DMS53 (cell line): ENCODE results near the gene TSHZ2.
"Not testable (repeated sequence)": the region's sequence is repeated elsewhere in the genome, so short reads cannot be mapped to it uniquely, and the experiment has no call there.

ENCODE experiments used
- DNase-seq: peaks from one replicate; lab custom pipeline; 2025; lab: John Stamatoyannopoulos, UW

TSHZ2 gene

DNA sequence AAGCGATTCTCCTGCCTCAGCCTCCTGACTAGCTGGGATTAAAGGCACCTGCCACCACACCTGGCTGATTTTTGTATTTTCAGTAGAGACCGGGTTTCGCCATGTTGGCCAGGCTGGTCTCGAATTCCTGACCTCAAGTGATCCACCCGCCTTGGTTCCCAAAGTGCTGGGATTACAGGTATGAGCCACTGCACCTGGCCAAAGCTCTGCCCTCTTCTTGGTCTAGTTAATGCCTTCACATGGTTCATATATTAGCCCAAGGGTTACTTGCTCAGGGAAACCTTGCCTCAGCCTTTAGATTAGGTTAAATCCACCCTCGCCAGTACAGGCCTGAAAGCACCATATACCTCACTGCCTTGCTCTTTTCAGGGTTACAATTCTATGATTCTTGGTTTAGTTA is 26.1 kb downstream of the TSHZ2 start:
- no peak for DNase-seq

DNA sequence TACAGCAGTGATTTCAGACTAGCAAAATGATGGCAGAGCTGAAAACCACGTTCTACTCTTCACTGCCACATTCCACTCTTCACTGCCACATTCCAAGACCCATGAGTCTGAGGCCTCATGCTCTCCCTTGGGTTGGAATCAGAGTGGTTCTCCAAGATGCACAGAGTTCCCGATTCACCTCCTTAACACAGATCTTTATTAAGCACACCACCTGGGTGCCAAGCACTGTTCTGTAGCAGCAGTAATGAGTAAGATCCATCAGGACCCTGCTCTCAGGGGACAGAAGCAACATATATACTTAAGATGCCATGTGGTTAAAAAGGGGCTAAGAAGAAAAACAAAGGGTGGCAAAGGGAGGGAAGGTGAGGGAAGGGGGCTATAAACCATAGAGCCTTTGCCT is 26.9 kb downstream of the TSHZ2 start:
- no peak for DNase-seq

DNA sequence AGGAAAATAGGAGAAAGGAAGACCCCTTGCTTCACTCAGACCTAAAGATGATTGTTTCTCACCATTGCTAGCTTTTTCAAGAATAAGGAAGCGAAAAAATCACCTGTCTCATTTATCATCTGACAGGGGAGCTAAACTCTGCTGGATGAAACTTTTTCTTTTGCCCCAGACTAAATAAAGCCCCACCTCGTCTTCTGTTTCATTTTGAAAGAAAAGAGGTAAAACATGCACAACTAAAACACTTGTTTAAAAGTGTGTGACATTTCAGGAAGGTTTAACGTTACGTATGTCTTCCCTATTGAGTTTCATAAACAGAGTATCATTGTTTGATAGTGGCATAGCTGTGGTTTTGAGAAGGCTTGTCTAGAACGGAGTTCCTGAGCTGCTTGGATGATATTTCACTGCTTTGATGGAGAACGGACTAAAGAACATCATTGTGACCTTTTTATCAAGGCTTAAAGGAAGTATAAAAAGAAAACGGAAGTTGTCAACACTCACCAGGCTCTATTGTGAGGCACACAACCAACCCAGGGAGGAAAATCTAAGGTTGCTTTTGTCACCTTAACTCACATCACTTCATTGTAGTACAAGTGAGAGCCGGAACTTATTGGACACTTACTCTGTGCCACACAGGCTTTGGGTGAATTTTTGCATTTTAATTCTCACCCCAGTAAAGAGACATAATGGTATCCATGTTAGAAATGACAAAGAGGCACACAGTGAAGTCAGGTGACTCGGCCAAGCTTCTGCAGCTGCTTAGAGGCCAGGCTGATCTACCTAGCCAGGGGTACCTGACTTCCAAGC is 29.5 kb downstream of the TSHZ2 start:
- no peak for DNase-seq

DNA sequence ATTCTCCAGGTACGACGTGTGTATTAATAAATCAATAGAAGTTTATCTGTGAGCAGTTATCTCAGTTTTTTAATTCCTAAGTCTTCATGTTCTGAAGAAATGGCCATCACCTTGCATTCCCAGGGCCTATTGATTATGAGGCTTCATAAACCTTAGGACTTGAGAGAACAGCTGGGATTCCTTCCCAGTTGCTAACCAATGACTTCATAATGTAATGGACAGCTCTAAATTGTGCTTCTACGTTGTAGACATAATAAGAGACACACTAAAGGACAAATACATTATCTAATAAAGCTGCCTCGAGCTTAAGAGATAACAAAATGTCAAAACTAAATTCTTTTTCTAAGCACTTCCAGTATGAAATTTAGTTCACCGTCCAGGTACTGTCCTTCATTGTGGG is 30.6 kb downstream of the TSHZ2 start:
- no peak for DNase-seq

DNA sequence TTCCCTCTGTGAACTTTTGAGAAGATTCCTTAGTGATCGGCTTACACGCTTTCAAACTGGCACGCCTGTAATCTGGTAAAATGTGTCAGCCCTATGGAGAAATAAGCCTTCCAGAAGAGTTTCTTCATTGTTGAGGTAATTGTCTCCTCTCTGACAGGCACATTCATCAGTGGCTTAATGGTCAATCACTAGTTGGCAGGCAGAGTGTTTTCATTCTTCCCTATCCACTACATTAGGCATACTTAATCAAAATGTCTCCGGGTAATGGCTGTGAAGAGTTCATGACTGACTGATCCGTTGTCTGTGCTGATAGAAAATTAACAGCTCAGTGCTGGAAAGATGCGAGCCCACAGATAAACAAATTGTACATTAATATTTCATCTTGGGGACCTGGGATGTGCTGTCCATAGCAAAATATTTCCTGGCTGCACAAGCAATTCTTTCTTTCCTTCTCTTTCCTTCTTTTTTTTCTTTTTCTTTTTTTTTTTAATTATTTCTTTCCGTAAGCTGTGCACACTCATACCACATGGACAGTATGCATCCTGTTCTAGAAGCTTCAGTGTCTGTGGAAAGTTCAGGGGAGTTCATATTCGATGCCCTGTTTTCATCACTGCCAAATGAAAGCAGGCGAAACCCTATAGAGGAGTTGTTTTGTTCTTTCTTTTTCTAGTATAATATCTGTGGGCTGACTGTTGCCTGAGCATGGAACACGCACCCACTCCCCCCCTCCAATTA is 31.4 kb downstream of the TSHZ2 start:
- DNase-seq = no peak

DNA sequence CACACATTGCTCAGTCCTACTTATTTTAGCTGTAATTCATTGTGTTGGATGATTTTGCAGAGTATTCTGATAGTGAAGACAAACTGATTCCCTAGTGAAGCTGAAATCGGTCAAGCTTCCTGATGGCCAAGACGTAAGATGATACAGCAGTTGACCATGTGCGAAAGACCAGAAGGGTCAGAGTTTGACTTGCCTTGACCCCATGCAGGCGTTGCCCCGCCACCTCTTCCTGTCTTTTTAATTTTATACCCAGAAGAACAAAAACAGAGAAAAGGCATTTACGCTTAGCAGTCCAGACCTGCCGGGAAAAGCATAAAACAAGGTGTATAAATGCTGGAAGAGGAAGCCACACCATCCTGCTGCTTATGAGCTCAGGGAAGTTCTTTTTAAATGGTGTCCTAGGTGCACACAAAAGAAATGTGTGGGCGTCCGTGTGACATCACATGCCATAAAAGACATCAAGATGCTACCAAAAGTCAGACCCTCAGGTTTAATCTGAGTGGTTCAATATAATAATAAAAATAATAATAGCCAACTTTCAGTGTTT is 32.2 kb downstream of the TSHZ2 start:
- no peak for DNase-seq

DNA sequence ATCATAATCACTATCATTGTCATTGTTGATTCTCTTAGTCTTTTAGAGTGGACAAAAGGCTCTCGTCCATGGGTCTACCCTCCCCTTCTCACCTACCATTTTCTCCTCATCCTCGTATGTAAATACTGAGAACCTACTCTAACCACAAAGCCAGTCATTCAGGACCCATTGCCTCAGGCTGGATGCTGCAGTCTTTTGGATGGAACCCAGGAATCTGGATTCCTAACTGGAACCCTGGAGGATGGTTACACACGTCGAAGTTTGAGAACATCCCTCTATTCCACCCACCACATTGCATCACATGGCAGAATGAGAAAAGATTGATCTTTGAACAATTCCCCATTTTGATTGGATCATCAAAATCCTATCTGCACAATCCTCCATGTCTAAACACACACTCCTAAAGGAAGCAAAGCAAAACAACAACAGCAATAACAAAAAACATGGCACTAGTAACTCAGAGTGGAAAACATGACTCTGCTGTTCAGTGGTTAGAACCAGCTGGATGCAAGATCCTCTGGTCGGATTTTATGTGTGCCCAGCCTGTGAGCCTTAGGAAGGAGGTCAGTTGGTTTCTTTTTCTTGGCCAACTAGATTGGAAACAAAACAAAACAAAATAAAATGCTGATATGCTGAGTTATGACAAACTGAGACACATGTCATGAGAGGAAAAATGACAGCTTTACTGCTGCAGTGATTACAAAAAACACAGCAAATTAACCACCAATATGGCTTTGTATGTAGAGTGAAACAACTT is 38.0 kb downstream of the TSHZ2 start:
- DNase-seq = no peak

DNA sequence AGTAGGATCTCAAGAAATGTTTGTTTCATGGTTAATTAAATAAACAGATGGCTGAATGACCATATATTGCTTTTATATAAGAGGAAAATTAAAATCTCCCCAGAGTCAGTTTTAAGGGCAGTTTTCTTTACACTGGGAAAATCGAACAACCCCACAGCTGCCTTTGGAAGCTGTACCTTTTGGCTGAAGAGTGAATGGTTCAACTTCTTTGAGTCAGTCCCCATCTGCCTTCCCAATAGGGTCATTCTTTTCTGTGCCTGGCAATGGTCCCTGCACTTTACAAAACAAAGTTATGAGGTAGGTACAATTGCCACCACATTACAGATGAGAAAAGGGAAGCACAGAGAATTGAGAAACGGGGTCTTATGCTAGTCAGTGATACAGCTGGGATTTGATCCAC is 39.5 kb downstream of the TSHZ2 start:
- no peak for DNase-seq

DNA sequence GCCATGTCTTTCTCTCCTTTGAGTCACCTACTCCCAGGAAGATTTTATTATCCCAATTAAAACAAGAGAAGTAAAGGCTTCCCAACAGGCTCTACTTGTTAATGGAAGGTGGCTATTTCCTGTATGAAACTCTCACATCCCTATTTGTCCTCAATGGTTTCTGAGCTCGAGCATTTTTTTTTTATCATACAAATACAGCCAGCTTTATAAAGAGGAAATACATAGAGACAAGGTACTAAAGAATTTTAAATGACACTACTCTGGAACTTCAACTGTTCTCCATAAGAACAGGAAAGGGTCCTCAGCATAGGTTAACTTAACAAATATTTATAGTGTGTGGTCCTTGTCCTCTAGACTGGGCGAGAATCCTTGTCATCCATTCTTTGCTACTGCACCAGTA is 41.0 kb downstream of the TSHZ2 start:
- DNase-seq = no peak

DNA sequence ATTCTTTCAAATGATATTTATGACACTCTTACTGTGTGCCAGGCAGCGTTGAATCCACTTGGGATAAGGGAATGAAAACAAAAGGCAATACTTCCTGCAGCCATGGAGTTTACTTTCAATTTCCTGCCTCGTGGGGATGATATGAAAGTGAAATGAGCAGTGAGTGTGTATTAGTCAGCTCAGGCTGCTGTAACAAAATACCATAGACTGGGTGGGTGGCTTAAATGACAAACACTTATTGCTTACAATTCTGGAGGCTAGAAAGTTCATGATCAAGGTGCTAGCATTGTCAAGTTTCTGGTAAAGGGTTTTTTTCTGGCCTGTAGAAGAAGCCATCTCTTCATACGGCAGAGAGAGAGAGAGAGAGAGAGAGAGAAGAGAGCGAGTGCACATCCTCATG is 41.7 kb downstream of the TSHZ2 start:
- DNase-seq = no peak

DNA sequence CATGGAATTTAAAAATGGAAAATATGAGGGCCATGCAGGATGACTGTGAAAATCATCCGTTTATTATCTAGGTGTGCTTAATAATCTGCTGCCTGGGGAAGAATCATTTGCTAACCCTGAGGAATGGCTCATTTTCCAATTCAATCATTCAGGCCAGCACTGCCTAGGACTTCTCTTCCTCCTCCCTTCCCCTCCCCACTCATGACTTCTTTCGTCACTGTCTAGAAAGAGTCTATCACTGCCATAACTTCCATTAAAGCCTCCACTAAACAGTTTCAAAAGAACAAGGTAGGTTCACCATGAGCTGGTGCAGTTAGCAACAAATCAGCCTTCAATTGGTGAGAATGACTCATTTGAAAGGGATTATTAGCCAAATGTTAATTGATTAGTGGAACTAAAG is 43.9 kb downstream of the TSHZ2 start:
- no peak for DNase-seq

DNA sequence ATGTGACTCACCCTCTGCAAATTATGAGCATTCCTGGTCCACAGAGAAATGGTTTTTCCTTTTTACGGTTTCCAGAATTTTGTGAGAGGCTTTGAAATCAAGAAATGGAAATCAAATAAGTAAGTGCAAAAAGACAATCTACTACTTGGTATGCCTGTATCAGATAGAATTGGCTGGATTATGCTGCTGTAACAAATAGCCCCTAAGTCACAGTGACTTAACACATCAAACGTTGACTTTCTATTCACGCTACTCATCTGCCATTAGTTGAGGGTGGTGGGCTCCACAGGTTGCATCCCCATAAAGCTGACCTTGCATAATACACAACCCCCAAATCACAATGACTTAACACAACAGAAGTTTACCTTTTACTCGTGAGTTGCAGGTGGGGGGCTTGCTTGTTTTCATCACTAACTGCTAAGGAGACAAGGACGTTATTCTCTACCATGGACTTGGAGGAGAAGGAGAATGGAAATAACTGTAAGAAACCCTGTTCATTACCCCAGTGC is 44.4 kb downstream of the TSHZ2 start:
- no peak for DNase-seq

DNA sequence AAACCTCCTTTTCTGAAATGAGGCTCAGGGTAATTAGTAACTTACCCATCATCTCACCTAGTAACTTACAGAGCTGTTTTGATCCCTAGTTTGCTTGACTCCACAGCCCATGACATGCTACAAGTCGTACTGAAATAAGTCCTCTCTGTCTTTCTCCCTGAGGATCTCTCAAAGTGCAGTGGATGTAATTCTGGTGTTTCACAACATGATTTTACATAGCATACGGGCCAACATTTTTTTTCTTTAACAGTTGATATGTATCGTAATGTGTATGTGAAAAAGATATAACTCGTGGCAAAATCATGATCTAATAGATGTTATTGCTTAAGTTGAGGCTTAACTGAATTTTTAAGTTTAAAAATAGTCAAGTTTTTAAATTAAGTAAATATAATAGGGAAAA is 45.0 kb downstream of the TSHZ2 start:
- no peak for DNase-seq

DNA sequence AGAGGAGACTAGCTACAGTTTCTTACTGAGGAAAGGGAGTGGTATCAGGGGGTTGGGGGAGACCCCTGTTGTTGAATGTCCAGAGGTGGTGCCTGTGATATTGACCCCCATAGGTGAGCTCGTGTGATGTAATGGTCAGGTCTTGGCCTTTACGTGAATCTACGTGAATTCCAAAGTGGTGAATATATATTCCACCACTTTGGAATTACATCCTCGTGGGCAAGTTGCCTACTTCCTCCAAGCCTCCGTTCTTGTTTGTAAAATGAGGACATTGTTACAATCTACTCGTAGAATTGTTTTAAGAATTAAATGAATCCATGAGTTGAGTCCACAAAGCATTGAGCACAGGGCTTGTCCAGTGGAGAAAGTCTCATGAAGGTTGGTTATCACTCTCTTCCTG is 47.3 kb downstream of the TSHZ2 start:
- no peak for DNase-seq

DNA sequence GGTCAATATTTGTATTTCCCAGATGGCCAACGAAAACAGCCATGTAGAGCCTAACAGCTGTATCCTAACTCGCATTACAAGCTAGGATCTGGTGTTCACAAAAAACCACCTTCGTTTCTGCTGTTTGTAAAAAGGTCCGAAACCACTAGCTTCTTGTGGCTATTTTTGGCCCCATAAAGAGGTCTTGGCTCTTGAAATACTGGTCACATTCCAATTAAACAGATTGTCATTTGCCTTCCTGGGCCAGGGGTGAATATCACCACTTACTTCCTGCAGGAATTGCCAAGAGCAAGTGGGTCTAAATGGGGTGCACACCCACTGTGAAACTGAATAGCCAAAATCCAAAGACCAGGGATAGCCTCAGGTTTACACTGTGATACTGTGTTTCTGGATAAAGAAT is 48.2 kb downstream of the TSHZ2 start:
- no peak for DNase-seq

DNA sequence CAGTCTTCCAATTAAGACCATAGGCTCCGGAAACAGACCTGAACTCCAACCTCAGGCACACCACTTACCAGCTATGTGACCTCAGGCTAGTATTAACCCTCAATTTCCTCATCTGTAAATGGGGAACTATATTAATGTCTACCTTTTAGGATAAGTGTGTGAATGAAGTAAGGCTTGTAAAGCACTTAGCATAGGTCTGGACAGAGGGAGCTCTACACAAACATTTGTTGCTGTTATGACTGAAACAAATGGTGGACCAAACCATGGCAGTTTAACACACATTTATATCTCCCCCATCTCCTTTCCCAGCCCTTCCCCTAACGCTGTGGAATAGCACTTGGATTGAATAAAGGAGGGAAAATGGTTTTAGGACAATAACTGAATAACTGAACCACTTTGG is 48.7 kb downstream of the TSHZ2 start:
- no peak for DNase-seq

DNA sequence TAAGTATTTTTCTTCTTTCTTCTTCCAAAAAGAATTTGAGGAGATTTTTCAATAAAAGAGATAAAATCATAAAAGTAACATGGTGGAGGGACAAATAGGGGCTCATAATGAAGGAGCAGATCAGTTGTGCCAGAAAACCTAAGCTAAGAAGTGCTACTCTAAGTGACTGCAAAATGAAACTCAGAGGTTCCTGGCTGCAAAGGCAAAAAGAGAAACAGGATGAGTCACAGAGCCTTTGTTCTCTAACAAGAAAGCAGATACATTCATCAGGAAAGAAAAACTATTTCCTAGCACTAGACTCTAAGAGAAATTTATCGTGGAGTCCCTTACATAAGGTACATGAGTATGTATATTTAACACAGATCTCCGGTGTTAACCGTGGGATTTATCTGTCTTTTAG is 49.8 kb downstream of the TSHZ2 start:
- DNase-seq = no peak

DNA sequence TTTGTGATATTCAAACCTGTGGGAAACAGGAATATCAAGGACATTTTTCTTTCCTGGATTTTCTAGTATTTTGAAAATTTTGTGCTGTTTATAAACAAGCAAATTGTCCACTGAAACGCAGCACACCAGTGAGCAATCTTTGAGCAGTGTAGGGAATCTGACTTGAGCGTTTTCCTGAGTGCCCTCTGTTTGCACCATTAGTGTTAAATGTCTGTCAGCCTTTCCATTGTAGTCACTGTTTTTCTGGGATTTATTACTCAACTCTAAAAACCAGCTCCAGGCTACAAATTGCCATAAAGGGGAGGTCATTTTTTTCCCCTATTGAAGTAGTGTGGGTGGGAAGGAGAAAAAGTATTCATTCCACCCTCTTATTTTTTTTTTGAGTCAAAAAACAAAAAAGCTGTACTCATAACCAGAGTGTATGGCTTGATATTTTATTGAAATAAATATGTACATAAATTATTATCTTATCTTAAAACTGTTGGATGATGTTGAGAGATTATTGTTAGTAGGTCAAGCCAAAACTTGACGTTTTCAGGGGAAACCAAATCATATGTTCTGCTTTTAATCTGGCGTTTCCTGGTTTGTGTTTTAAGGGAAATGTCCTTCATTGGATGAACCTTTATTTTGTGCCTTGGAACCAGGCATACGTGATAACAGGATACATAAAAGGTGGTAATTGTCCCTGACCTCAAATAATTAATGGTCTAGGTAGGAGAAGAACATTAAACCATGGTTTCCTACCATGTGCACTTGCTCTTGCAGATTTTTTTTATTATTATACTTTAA is 51.8 kb downstream of the TSHZ2 start:
- DNase-seq = no peak

DNA sequence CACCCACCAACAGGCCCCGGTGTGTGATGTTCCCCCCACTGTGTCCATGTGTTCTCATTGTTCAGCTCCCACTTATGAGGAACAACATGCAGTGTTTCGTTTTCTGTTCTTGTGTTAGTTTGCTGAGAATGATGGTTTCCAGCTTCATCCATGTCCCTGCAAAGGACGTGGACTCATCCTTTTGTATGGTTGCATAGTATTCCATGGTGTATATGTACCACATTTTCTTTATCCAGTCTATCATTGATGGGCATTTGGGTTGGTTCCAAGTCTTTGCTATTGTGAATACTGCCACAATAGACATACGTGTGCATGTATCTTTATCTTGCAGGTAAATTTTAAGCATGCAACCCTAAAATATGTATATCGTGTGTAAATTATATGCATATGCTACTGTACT is 52.5 kb downstream of the TSHZ2 start:
- DNase-seq = not testable (repeated sequence)

DNA sequence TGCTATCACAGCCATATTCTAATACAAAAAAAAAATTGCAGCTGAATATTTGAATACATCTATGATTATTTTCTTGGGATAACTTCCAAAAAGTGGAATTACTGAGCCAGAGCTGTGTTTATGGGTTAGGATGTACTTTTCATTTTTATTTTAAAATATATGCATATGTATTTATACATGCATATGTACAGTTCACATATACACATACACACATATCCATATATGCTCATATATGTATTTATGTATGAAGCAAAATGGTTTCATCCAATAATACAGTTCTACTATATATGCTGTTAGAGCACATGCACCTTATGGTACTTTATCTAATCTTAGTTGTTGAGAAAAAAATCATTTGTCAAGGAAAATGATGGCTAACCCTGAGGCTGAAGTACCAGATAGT is 54.9 kb downstream of the TSHZ2 start:
- no peak for DNase-seq

DNA sequence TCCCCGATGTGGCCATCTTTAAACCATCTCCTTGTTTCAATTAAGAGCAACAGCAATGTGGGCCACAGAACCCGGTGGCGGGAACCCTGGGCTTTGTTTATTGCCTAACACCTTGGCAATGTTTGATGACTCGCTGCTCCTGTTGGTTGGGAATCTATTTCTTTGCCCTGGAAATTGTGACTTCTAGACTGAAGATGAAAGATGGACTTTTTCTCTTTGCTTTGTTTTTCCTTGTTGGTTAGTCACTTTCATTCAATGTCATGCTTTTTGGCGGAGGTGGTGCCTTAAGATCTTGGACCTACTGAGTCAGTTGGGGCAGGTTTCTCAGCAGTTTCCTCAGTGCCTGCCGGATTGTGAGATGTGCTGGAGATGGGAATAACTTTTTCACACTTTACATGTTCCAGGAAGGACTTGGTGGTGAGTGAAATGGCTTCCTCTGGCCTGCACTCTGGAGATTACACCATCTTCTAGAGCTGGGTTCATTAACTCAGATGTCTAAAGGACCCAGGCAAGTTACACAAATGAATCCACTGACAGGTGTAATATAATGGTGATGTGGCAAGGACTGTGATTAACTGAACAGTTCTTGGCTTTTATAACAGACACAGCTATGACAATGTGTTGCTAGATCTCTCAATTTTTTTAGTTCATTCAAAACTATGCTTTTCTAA is 56.3 kb downstream of the TSHZ2 start:
- DNase-seq = no peak
